H1 (cell line): ENCODE measurements around the gene PARD3. TPM values are rescaled to one million over a fixed set of nuclear protein-coding genes. Genes with fewer than 3 reads are reported as not detected.

Experiments
- EZH2 ChIP-seq: fragments of 200-600 bp; sonication (generic); IDR thresholded peaks from 2 replicates; pipeline ENCODE4 v1.7.1; 2012; ENCODE audit warnings: low read depth, mild to moderate bottlenecking, moderate library complexity, low read length, inconsistent platforms; ENCODE audit not compliant: severe bottlenecking
- JUN ChIP-seq: IDR thresholded peaks from 2 replicates; pipeline ENCODE4 v1.6.1; 2011; ENCODE audit warnings: low read depth, mild to moderate bottlenecking, improper control_type of control experiment, low read length
- POU5F1 ChIP-seq: IDR thresholded peaks from 2 replicates; pipeline ENCODE4 v1.6.1; 2011; ENCODE audit warnings: low read depth, mild to moderate bottlenecking, low read length, moderate library complexity
- SIN3A ChIP-seq, 2 experiments: IDR thresholded peaks in 1 of 2; conservative IDR thresholded peaks in 1 of 2; 2 replicates each; pipeline ENCODE4 v1.6.1; 2011 to 2012; ENCODE audit warnings: low read length in 2 of 2, improper control_type of control experiment in 1 of 2, low read depth in 1 of 2, mild to moderate bottlenecking in 1 of 2
- SRF ChIP-seq: IDR thresholded peaks from 2 replicates; pipeline ENCODE4 v1.6.1; 2011; ENCODE audit warnings: mild to moderate bottlenecking, low read depth, low read length, moderate library complexity
- polyA plus RNA-seq, 7 experiments: library from polyadenylated mRNA; depleted of rRNA in 3 of 7; stranded (reverse) in 5 of 7; unstranded in 2 of 7; fragments of >200 nt in 5 of 7; fragments of 200-250 nt in 2 of 7; gene quantifications; 1 replicate in 5 of 7; 2 replicates in 1 of 7; 4 replicates in 1 of 7; pipeline versions ENCODE4 v1.2.1 to v1.2.3, GENCODE V29; 2011 to 2013; ENCODE audit warnings: missing spikeins in 2 of 7, mixed read lengths in 2 of 7
- total RNA-seq: library from RNA; stranded (reverse); fragmentation: NEBNext Ultra II Directional; extraction: Animal tissue kit (Norgen Biotek cat#: 25700); gene quantifications from 2 replicates; pipeline ENCODE4 v1.2.1, GENCODE V29; 2021
- TF ChIP-seq, protein P1 (sequence below), 3 experiments: IDR thresholded peaks; 1 replicate in 2 of 3; 2 replicates in 1 of 3; pipeline versions ENCODE4 v1.5.1 to v1.6.1; 2011; ENCODE audit warnings: low read length in 3 of 3, mild to moderate bottlenecking in 3 of 3, inconsistent platforms in 2 of 3, low read depth in 1 of 3, moderate library complexity in 1 of 3; ENCODE audit not compliant: insufficient read depth in 1 of 3; ENCODE audit errors: control extremely low read depth in 1 of 3
- TF ChIP-seq, protein P2 (sequence below): fragments of 300-600 bp; sonication (generic); IDR thresholded peaks from 2 replicates; pipeline ENCODE4 v1.7.1; 2012; ENCODE audit warnings: low read length, moderate library complexity, mild to moderate bottlenecking, inconsistent platforms; ENCODE audit not compliant: insufficient replicate concordance

The PARD3 gene
- total and polyA plus RNA-seq, 2 of the 8 experiments (the other 6 are each of a cell fraction or from before 2014, with no cell fraction given): 19.7 to 49.1 TPM

DNA sequence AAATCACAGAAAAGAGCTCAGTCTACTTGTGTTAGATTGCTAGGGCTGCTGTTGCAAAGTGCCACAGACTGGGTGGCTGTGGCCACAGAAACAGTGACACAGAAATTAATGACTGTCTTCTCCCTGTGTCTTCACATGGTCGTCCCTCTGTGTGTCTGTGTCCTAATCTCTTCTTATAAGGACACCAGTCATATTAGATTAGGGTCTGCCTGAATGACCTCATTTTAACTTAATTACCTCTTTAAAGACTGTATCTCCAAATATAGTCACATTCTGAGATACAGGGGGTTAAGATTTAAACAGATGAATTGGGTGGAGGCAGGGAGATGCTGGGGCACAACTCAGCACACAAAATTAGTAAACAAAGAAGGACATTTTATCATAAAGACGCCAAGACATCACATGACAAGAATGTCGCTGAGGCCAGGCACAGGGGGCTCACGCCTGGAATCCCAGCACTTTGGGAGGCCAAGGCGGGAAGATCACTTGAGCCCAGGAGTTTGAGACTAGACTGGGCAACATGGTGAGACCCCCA, 23.3 kb upstream of the PARD3 start (continued):
- TF ChIP-seq, protein P1, sequence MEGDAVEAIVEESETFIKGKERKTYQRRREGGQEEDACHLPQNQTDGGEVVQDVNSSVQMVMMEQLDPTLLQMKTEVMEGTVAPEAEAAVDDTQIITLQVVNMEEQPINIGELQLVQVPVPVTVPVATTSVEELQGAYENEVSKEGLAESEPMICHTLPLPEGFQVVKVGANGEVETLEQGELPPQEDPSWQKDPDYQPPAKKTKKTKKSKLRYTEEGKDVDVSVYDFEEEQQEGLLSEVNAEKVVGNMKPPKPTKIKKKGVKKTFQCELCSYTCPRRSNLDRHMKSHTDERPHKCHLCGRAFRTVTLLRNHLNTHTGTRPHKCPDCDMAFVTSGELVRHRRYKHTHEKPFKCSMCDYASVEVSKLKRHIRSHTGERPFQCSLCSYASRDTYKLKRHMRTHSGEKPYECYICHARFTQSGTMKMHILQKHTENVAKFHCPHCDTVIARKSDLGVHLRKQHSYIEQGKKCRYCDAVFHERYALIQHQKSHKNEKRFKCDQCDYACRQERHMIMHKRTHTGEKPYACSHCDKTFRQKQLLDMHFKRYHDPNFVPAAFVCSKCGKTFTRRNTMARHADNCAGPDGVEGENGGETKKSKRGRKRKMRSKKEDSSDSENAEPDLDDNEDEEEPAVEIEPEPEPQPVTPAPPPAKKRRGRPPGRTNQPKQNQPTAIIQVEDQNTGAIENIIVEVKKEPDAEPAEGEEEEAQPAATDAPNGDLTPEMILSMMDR (IDR thresholded peaks at IDR 0.05; ENCODE audit: control extremely low read depth in 1 of 3, insufficient read depth in 1 of 3, low read depth in 1 of 3, low read length in 3 of 3): no peak
- TF ChIP-seq SRF (no peak), JUN (no peak), POU5F1 (no peak), SIN3A (conservative IDR thresholded peaks at IDR 0.05 in 1 of 2, IDR thresholded peaks at IDR 0.05 in 1 of 2; ENCODE audit: low read depth in 1 of 2, low read length in 2 of 2) (no peak), EZH2 (no peak)
- TF ChIP-seq, protein P2, sequence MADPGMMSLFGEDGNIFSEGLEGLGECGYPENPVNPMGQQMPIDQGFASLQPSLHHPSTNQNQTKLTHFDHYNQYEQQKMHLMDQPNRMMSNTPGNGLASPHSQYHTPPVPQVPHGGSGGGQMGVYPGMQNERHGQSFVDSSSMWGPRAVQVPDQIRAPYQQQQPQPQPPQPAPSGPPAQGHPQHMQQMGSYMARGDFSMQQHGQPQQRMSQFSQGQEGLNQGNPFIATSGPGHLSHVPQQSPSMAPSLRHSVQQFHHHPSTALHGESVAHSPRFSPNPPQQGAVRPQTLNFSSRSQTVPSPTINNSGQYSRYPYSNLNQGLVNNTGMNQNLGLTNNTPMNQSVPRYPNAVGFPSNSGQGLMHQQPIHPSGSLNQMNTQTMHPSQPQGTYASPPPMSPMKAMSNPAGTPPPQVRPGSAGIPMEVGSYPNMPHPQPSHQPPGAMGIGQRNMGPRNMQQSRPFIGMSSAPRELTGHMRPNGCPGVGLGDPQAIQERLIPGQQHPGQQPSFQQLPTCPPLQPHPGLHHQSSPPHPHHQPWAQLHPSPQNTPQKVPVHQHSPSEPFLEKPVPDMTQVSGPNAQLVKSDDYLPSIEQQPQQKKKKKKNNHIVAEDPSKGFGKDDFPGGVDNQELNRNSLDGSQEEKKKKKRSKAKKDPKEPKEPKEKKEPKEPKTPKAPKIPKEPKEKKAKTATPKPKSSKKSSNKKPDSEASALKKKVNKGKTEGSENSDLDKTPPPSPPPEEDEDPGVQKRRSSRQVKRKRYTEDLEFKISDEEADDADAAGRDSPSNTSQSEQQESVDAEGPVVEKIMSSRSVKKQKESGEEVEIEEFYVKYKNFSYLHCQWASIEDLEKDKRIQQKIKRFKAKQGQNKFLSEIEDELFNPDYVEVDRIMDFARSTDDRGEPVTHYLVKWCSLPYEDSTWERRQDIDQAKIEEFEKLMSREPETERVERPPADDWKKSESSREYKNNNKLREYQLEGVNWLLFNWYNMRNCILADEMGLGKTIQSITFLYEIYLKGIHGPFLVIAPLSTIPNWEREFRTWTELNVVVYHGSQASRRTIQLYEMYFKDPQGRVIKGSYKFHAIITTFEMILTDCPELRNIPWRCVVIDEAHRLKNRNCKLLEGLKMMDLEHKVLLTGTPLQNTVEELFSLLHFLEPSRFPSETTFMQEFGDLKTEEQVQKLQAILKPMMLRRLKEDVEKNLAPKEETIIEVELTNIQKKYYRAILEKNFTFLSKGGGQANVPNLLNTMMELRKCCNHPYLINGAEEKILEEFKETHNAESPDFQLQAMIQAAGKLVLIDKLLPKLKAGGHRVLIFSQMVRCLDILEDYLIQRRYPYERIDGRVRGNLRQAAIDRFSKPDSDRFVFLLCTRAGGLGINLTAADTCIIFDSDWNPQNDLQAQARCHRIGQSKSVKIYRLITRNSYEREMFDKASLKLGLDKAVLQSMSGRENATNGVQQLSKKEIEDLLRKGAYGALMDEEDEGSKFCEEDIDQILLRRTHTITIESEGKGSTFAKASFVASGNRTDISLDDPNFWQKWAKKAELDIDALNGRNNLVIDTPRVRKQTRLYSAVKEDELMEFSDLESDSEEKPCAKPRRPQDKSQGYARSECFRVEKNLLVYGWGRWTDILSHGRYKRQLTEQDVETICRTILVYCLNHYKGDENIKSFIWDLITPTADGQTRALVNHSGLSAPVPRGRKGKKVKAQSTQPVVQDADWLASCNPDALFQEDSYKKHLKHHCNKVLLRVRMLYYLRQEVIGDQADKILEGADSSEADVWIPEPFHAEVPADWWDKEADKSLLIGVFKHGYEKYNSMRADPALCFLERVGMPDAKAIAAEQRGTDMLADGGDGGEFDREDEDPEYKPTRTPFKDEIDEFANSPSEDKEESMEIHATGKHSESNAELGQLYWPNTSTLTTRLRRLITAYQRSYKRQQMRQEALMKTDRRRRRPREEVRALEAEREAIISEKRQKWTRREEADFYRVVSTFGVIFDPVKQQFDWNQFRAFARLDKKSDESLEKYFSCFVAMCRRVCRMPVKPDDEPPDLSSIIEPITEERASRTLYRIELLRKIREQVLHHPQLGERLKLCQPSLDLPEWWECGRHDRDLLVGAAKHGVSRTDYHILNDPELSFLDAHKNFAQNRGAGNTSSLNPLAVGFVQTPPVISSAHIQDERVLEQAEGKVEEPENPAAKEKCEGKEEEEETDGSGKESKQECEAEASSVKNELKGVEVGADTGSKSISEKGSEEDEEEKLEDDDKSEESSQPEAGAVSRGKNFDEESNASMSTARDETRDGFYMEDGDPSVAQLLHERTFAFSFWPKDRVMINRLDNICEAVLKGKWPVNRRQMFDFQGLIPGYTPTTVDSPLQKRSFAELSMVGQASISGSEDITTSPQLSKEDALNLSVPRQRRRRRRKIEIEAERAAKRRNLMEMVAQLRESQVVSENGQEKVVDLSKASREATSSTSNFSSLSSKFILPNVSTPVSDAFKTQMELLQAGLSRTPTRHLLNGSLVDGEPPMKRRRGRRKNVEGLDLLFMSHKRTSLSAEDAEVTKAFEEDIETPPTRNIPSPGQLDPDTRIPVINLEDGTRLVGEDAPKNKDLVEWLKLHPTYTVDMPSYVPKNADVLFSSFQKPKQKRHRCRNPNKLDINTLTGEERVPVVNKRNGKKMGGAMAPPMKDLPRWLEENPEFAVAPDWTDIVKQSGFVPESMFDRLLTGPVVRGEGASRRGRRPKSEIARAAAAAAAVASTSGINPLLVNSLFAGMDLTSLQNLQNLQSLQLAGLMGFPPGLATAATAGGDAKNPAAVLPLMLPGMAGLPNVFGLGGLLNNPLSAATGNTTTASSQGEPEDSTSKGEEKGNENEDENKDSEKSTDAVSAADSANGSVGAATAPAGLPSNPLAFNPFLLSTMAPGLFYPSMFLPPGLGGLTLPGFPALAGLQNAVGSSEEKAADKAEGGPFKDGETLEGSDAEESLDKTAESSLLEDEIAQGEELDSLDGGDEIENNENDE: no peak
- TF ChIP-seq, all 59 proteins: peak for 0
